Neuronal stem cell (in vitro differentiated cells): ENCODE data around the gene ANTXR1.

Experiments
- DNase-seq: peaks from one replicate; pipeline ENCODE4 v3.0.0-alpha.2; 2013; ENCODE audit warnings: low spot score
- H2AFZ ChIP-seq: one replicate; pipeline ENCODE4 v1.6.1; 2013; ENCODE audit warnings: mild to moderate bottlenecking, low read length, inconsistent platforms
- H2AK5ac ChIP-seq: 2 replicates; pipeline ENCODE4 v1.6.1; 2013; ENCODE audit warnings: low read depth, mild to moderate bottlenecking, inconsistent platforms, low read length, moderate library complexity, mixed read lengths
- H2BK120ac ChIP-seq: 2 replicates; pipeline ENCODE4 v1.6.1; 2013; ENCODE audit warnings: low read depth, mild to moderate bottlenecking, inconsistent platforms, low read length, moderate library complexity, mixed read lengths
- H2BK12ac ChIP-seq: one replicate; pipeline ENCODE4 v1.6.1; 2013; ENCODE audit warnings: low read length, inconsistent platforms
- H2BK15ac ChIP-seq: 2 replicates; pipeline ENCODE4 v1.6.1; 2013; ENCODE audit warnings: mild to moderate bottlenecking, low read length, inconsistent platforms, mixed read lengths
- H2BK5ac ChIP-seq: one replicate; pipeline ENCODE4 v1.6.1; 2013; ENCODE audit warnings: inconsistent platforms, mild to moderate bottlenecking, low read length, moderate library complexity
- H3K14ac ChIP-seq: one replicate; pipeline ENCODE4 v1.6.1; 2013; ENCODE audit warnings: low read length, inconsistent platforms
- H3K18ac ChIP-seq: 2 replicates; pipeline ENCODE4 v1.6.1; 2013; ENCODE audit warnings: low read length, inconsistent platforms
- H3K23ac ChIP-seq: 2 replicates; pipeline ENCODE4 v1.6.1; 2013; ENCODE audit warnings: low read depth, mild to moderate bottlenecking, mixed read lengths, low read length, inconsistent platforms; ENCODE audit not compliant: poor library complexity
- H3K27ac ChIP-seq: replicated peaks from 3 replicates; pipeline ENCODE4 v1.5.1; 2013; ENCODE audit warnings: low read length, inconsistent platforms
- H3K27me3 ChIP-seq, 3 experiments: 2 replicates each; pipeline ENCODE4 v1.6.1; 2013; ENCODE audit warnings: low read length in 3 of 3, mild to moderate bottlenecking in 2 of 3, inconsistent platforms in 1 of 3, low read depth in 1 of 3, mixed read lengths in 1 of 3, moderate library complexity in 1 of 3; ENCODE audit not compliant: control insufficient read depth in 3 of 3, insufficient read depth in 3 of 3
- H3K36me3 ChIP-seq, 2 donors: replicated peaks in 1 of 2; 2 replicates each; pipeline ENCODE4 v1.6.1; 2013; ENCODE audit warnings: low read length in 2 of 2; ENCODE audit not compliant: control insufficient read depth in 2 of 2, insufficient read depth in 2 of 2
- H3K4ac ChIP-seq: 2 replicates; pipeline ENCODE4 v1.6.1; 2013; ENCODE audit warnings: inconsistent platforms, mild to moderate bottlenecking, low read length, moderate library complexity
- H3K4me1 ChIP-seq, 2 donors: 1 replicate in 1 of 2; 2 replicates in 1 of 2; pipeline ENCODE4 v1.6.1; 2013; ENCODE audit warnings: low read length in 2 of 2, low read depth in 1 of 2; ENCODE audit not compliant: control insufficient read depth in 2 of 2, insufficient read depth in 1 of 2
- H3K4me2 ChIP-seq: one replicate; pipeline ENCODE4 v1.6.1; 2013; ENCODE audit warnings: mild to moderate bottlenecking, low read length, inconsistent platforms; ENCODE audit not compliant: insufficient read depth, poor library complexity, severe bottlenecking
- H3K4me3 ChIP-seq, 2 donors: 2 replicates each; pipeline ENCODE4 v1.5.1; 2013; ENCODE audit warnings: low read length in 2 of 2, mild to moderate bottlenecking in 2 of 2, inconsistent platforms in 1 of 2, moderate library complexity in 1 of 2
- H3K79me1 ChIP-seq: one replicate; pipeline ENCODE4 v1.6.1; 2013; ENCODE audit warnings: low read depth, mild to moderate bottlenecking, inconsistent platforms, low read length, moderate library complexity
- H3K9ac ChIP-seq: one replicate; pipeline ENCODE4 v1.6.1; 2013; ENCODE audit warnings: mild to moderate bottlenecking, low read depth, low read length, inconsistent platforms; ENCODE audit not compliant: poor library complexity
- H3K9me3 ChIP-seq, 2 donors: replicated peaks in 1 of 2; 2 replicates each; pipeline versions ENCODE3 to v1.6.1; 2013; ENCODE audit warnings: low read length in 2 of 2, mild to moderate bottlenecking in 2 of 2, inconsistent platforms in 1 of 2, low read depth in 1 of 2, mixed read lengths in 1 of 2, moderate library complexity in 1 of 2; ENCODE audit not compliant: control insufficient read depth in 2 of 2, insufficient read depth in 1 of 2
- H4K8ac ChIP-seq: one replicate; pipeline ENCODE4 v1.6.1; 2013; ENCODE audit warnings: low read depth, mild to moderate bottlenecking, inconsistent platforms, low read length, moderate library complexity
- H4K91ac ChIP-seq: one replicate; pipeline ENCODE4 v1.6.1; 2013; ENCODE audit warnings: low read length, low read depth, mild to moderate bottlenecking, inconsistent platforms; ENCODE audit not compliant: poor library complexity
- WGBS, 2 donors: extraction: QIAGEN DNeasy Blood & Tissue Kit; methylation state at CpG; one replicate each; pipeline ENCODE4 v1.1.7; 2013; ENCODE audit warnings: missing lambda C conversion rate in 2 of 2, mixed read lengths in 1 of 2; ENCODE audit not compliant: insufficient read length in 2 of 2, insufficient replicate concordance in 1 of 2; ENCODE audit errors: extremely low coverage in 2 of 2; 5-methylcytosine and 5-hydroxymethylcytosine counted together

The ANTXR1 gene

GRCh38 chr2:68975844-68976243, 37.1 kb upstream of the ANTXR1 start:
- Histone ChIP-seq H4K91ac (no peak overlapping the region), H3K79me1 (no peaks in the 10 kb centered on the region), H3K4ac (no peak overlapping the region), H4K8ac (no peak overlapping the region), H2BK5ac (no peak overlapping the region), H3K27ac (no peak overlapping the region), H3K4me2 (no peak overlapping the region), H2BK120ac (no peak overlapping the region), H3K9ac (no peak overlapping the region), H2BK12ac (no peak overlapping the region), H2AK5ac (no peak overlapping the region), H3K14ac (no peak overlapping the region), H3K36me3 (no peaks in the 10 kb centered on the region), H3K4me3 (no peak overlapping the region), H3K9me3 (no peaks in the 10 kb centered on the region), H3K4me1 (peaks cover 0 to 2% of the 10 kb centered on the region in 2 donors), H3K18ac (no peak overlapping the region), H2BK15ac (no peak overlapping the region), H3K27me3 (peaks cover 0 to 2% (median 0%) of the 10 kb centered on the region in 3 experiments), H2AFZ (no peak overlapping the region), H3K23ac (no peak overlapping the region)
- no peak for DNase-seq
- WGBS, 2 donors, result no CpG with 5 or more reads among the region's 2 CpGs

DNA sequence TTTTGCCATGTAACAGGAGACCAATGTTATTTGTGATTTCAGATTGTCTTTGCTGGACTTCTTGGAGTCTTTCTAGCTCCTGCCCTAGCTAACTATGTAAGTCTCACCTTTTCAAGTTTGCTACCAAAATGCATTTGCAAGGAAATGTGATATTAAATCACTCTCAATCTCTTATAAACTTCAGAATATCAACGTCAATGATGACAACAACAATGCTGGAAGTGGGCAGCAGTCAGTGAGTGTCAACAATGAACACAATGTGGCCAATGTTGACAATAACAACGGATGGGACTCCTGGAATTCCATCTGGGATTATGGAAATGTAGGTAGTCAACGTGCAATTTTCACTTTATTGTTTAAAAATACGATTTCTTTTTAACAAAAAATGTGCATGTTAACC, 35.5 kb upstream of the ANTXR1 start:
- no CpG with 5 or more reads among the region's 4 CpGs for WGBS, 2 donors
- DNase-seq, result no peak
- Histone ChIP-seq H2AFZ (no peak overlapping the region), H3K23ac (no peak overlapping the region), H3K27ac (no peak overlapping the region), H3K4me3 (no peak overlapping the region), H3K4ac (no peak overlapping the region), H3K4me2 (no peak overlapping the region), H3K79me1 (no peaks in the 10 kb centered on the region), H4K8ac (no peak overlapping the region), H3K14ac (no peak overlapping the region), H3K9ac (no peak overlapping the region), H3K18ac (no peak overlapping the region), H2BK5ac (no peak overlapping the region), H2BK120ac (no peak overlapping the region), H2AK5ac (no peak overlapping the region), H3K27me3 (peaks cover 0 to 2% (median 0%) of the 10 kb centered on the region in 3 experiments), H2BK12ac (no peak overlapping the region), H2BK15ac (no peak overlapping the region), H3K9me3 (no peaks in the 10 kb centered on the region), H3K4me1 (peaks cover 0 to 2% of the 10 kb centered on the region in 2 donors), H4K91ac (no peak overlapping the region), H3K36me3 (no peaks in the 10 kb centered on the region)

GRCh38 chr2:68978098-68978497, 34.9 kb upstream of the ANTXR1 start:
- H2BK5ac ChIP-seq, result no peak overlapping the region
- H3K23ac ChIP-seq, result no peak overlapping the region
- H3K9ac ChIP-seq, result no peak overlapping the region
- H3K4me2 ChIP-seq, result no peak overlapping the region
- no peak overlapping the region for H3K14ac ChIP-seq
- peaks cover 0 to 2% (median 0%) of the 10 kb centered on the region in 3 experiments for H3K27me3 ChIP-seq
- no peak overlapping the region for H3K4ac ChIP-seq
- H2BK12ac ChIP-seq, result no peak overlapping the region
- no peak overlapping the region for H2AK5ac ChIP-seq
- no peaks in the 10 kb centered on the region for H3K9me3 ChIP-seq
- no peak overlapping the region for H4K8ac ChIP-seq
- no peak overlapping the region for H4K91ac ChIP-seq
- no CpG with 5 or more reads among the region's 3 CpGs for WGBS, 2 donors
- no peaks in the 10 kb centered on the region for H3K79me1 ChIP-seq
- no peak for DNase-seq
- no peak overlapping the region for H3K4me3 ChIP-seq
- H3K27ac ChIP-seq, result no peak overlapping the region
- peaks cover 0 to 2% of the 10 kb centered on the region in 2 donors for H3K4me1 ChIP-seq
- no peak overlapping the region for H2AFZ ChIP-seq
- no peak overlapping the region for H2BK15ac ChIP-seq
- no peak overlapping the region for H3K18ac ChIP-seq
- H3K36me3 ChIP-seq, result no peaks in the 10 kb centered on the region
- no peak overlapping the region for H2BK120ac ChIP-seq

- H3K36me3 ChIP-seq, result no peaks in the 10 kb centered on the region
- peaks cover 0 to 2% of the 10 kb centered on the region in 2 donors for H3K4me1 ChIP-seq
- no peak overlapping the region for H3K4ac ChIP-seq
- no peak overlapping the region for H2AK5ac ChIP-seq
- H4K8ac ChIP-seq, result no peak overlapping the region
- no CpG with 5 or more reads among the region's 1 CpG for WGBS, 2 donors
- no peaks in the 10 kb centered on the region for H3K79me1 ChIP-seq
- no peak overlapping the region for H4K91ac ChIP-seq
- H3K14ac ChIP-seq, result no peak overlapping the region
- H3K27me3 ChIP-seq, result no peaks in the 10 kb centered on the region
- DNase-seq, result no peak
- no peak overlapping the region for H3K27ac ChIP-seq
- no peak overlapping the region for H3K9ac ChIP-seq
- no peak overlapping the region for H2AFZ ChIP-seq
- H3K23ac ChIP-seq, result no peak overlapping the region
- H2BK12ac ChIP-seq, result no peak overlapping the region
- no peak overlapping the region for H3K4me2 ChIP-seq
- no peak overlapping the region for H3K18ac ChIP-seq
- no peak overlapping the region for H2BK15ac ChIP-seq
- H3K4me3 ChIP-seq, result no peak overlapping the region
- no peak overlapping the region for H2BK120ac ChIP-seq
- H2BK5ac ChIP-seq, result no peak overlapping the region
- H3K9me3 ChIP-seq, result no peaks in the 10 kb centered on the region
Observed at GRCh38 chr2:68980956-68981355, 32.0 kb upstream of the ANTXR1 start.
